HG03108 (cell line): ENCODE measurements around the gene SCAF1.

Source experiments
- ATAC-seq: cut with Tn5 transposase; IDR thresholded peaks from one replicate; pipeline ENCODE4 v1.9.1; 2021; ENCODE audit warnings: moderate library complexity; ENCODE audit not compliant: unreplicated experiment

Gene SCAF1

GRCh38 chr19:49664171-49665035 lies 22.4 kb downstream of the SCAF1 start:
- ATAC-seq: peak; percentile 35

GRCh38 chr19:49665036-49665350 lies 23.0 kb downstream of the SCAF1 start:
- ATAC-seq: no peak

GRCh38 chr19:49665351-49666119 lies 23.5 kb downstream of the SCAF1 start, which contains the start of the genes BCL2L12 and IRF3:
Gene BCL2L12 (plus strand): TSS chr19:49665933. CDS start chr19:49666693, 760 bp downstream.
Gene IRF3 (minus strand): TSS chr19:49665857. CDS start chr19:49664838, 1,019 bp downstream.
- ATAC-seq: peak; percentile 68

- no peak for ATAC-seq
Observed at GRCh38 chr19:49666120-49666444, 24.1 kb downstream of the SCAF1 start.

- ATAC-seq: no peak
Observed at GRCh38 chr19:49667473-49667872, 25.5 kb downstream of the SCAF1 start.

GRCh38 chr19:49669516-49669915 lies 27.5 kb downstream of the SCAF1 start:
- no peak for ATAC-seq

GRCh38 chr19:49672131-49672919 lies 30.3 kb downstream of the SCAF1 start:
- ATAC-seq: no peak

GRCh38 chr19:49676136-49676783 lies 34.3 kb downstream of the SCAF1 start:
- peak; percentile 17 for ATAC-seq

- peak; percentile 62 for ATAC-seq
Observed at GRCh38 chr19:49676784-49677230, 34.8 kb downstream of the SCAF1 start.

GRCh38 chr19:49677231-49677900 lies 35.4 kb downstream of the SCAF1 start, which contains the start of gene PRMT1:
Gene PRMT1 (plus strand): TSS chr19:49677271. CDS start chr19:49677281, 10 bp downstream.
- no peak for ATAC-seq

GRCh38 chr19:49677901-49678674 lies 36.1 kb downstream of the SCAF1 start:
- no peak for ATAC-seq

- no peak for ATAC-seq
Observed at GRCh38 chr19:49678985-49679770, 37.2 kb downstream of the SCAF1 start.

GRCh38 chr19:49679771-49680413 lies 37.9 kb downstream of the SCAF1 start:
- ATAC-seq: no peak

GRCh38 chr19:49680421-49681351 lies 38.7 kb downstream of the SCAF1 start:
- ATAC-seq: no peak

- ATAC-seq: no peak
Observed at GRCh38 chr19:49681830-49682229, 39.8 kb downstream of the SCAF1 start.

- ATAC-seq: no peak
Observed at GRCh38 chr19:49682274-49682673, 40.3 kb downstream of the SCAF1 start.

- no peak for ATAC-seq
Observed at GRCh38 chr19:49683814-49684250, 41.8 kb downstream of the SCAF1 start.
